GM21786 (cell line): ENCODE data around the gene ZDHHC7.

Source experiments
- ATAC-seq: cut with Tn5 transposase; IDR thresholded peaks from one replicate; pipeline ENCODE4 v1.9.1; 2021; ENCODE audit not compliant: unreplicated experiment

The ZDHHC7 gene

DNA sequence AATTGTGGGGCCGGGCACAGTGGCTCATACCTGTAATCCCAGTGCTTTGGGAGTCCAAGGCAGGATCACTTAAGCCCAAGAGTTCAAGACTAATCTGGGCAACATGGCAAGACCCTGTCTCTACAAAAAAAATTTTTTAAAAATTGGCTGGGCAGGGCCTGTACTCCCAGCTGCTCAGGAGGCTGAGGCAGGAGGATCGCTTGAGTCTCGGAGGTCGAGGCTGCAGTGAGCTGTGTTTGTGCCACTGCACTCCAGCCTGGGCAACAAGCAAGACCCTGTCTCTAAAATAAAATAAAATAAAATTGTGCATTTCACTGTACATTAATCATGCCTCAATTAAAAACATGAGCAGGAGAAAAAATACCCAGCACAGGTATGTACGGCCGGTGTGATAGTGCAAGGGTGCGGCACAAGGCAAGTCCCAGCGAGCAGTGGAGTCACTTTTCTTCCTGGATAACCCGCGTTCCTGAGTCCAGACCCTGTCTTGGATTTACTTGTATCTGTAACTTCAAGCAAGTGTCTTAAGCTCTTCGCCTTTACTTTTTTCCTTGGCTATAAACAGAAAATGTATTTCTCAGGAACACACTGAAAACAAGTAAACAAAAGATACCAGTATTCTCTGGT, 11.4 kb downstream of the ZDHHC7 start:
- no peak for ATAC-seq

GRCh38 chr16:84999200-84999599, 12.1 kb downstream of the ZDHHC7 start:
- no peak for ATAC-seq

- ATAC-seq, result no peak
Measured at GRCh38 chr16:84996365-84996764, 15.0 kb downstream of the ZDHHC7 start.

DNA sequence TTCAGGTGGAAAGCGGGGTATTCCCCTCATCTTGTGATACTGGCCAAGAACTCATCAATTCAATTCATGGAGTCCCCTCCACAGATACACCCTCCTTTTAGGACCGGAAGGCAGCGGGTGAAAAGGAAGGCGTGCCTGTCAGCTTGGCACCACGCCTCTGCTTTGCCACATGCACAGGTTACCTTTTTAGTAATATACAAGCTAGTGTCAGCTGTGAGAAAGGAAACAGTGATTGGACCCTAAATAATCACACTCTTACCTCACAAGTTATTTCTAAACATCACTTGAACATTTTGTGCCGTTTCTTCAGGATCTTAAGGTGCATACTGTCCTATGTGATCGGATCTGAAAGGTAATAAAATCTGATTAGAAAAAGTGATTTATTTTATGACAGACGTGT, 15.7 kb downstream of the ZDHHC7 start:
- no peak for ATAC-seq

DNA sequence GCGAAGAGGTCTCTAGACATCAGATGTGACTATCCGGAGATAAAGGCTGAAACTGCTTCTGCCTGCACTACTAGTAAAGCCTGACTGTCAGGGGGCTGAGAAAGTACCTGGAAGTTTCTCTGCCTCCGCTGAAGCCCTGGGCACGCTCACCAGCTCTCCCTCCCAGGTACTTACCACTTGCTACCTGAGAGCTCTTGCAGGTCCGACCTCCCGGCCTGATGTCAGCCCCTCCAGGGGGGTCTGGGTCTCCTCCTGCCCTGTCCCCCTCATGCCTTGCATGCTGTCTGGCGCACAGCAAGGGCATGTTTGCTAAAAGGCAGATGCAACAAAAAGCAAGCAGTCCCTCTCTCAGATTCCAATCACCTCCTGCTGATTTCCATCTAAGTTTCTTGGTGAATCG, 17.4 kb downstream of the ZDHHC7 start:
- ATAC-seq, result no peak

DNA sequence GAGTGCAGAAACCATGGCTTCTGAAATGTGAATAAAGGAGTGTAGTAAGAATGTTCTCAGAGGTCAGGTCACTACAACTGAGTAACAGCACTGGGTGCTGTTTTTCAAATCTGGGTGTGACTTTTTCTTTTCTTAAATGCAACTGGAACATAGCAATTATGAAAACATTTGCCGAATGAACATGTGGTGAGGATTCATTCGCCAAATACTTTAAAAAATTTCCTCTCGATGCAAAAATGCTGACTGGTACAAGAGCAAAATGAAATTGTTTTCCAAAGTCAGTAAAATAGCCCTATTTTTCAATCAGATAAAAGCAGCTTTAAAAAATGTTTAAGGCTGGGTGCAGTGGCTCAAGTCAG, 18.6 kb downstream of the ZDHHC7 start:
- ATAC-seq, result no peak

DNA sequence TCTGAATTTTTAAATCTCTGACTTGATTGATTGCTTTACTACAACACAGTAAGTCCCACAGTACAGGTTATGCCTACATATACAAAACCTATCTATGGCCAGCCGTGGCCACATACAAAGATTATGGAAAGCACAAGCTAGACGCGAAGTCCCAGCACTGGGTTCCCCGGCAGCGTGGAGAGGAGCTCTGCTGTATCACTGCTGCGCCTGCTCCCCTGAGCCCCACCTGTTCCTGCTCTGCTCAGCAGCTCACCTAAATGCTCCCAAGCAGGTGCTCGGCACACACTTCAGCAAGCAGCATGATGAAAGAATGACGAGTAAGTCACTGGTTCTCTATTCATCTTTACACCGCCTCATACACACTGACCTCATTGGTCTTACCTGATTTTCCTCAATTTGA, 20.6 kb downstream of the ZDHHC7 start:
- no peak for ATAC-seq

DNA sequence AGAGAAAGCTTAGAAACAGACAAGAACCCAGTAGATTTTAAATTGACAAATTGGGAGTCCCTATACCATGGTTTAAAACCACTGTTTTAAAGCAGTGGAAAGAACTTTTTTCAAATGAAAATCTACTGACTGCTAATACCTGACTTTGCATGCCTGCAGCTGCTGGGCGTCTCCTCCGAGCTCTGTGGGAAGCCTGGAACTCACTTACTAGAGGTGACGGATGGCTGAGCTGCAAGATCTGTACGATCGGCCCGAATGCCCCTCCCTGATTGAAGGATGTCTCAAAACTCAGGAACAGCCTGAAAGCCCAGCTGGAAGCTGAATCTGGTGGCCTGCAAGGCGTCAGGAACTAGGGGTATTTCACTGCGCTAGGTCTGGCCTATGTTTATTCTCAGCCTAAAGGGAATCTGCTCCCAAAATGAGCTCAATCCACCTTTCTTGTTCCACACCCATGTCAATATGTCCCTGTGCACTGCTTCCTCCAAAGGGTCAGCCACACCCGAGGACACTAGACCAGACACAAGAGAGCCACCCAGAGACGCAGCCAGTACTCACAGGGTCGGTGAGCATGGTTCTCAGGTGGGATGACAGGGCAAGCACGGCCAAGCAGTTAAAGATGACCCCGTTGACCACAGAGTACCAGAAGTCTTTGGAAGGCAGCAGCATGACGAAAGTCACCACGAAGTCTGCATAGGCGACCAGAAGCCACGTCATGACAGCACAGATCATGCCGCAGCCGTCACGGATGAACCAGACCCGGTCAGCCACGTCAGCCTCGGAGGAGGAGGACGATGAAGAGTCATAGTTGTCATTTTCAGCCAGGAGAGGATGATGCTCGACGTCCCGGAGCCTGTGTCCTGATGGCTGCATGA, 21.4 kb downstream of the ZDHHC7 start:
- no peak for ATAC-seq

DNA sequence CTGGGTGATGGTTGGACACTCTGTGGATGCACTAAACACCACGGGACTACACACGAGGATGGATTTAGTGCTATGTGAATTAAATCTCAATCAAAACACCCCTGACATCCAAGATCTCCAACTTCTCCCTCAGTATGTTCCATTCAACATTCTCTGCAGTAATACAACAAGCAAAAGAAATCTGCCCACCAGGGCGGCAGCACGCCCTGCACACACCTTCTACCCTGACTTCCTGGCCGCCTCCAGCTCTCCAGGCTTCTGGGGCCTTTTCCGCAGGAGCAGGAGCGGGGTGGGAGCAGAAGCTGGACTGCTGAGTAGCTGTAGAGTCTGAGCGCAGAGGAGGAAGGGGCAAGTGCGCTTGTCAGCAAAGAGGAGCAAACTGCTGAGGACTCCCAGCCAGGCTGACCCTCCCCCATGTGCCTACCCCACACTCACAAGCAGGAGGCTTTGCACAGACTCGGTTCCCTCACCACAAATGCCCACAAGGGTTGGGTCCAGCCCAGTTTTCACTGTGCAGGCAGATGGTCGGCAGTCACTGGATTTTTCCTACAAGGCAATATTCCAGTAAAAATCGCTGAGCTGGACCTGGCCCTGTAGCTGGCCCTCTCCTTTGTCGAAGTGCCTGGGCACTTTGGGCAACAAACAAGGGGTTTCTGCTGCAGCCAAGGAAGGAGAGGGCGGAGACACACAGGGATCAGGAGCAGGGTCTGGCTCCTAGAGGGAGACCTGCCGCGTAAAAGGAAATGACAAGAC, 22.8 kb downstream of the ZDHHC7 start:
- ATAC-seq, result no peak

DNA sequence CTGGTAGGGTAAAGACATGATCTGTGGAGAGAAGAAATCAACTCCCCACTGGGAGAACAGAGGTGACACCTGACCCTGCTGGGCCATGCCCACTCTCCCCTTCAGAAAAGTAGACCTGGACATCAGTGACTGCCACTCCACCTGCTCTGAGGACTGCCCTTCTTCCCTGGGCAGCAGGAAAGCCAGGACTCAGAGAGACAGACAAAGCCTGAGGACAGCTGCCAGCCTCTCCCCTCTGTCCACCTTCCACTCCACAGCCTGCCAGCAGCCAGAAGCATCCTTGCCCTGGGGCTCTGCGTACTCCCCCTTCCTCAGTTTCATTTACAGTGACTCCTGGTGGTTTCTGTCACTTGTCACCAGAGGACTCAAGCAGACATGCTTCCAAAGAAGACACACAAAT, 24.5 kb downstream of the ZDHHC7 start:
- no peak for ATAC-seq

- ATAC-seq, result no peak
Measured at GRCh38 chr16:84986102-84986501, 25.2 kb downstream of the ZDHHC7 start.

- no peak for ATAC-seq
Measured at GRCh38 chr16:84985079-84986065, 26.0 kb downstream of the ZDHHC7 start.

GRCh38 chr16:84982434-84982833, 28.9 kb downstream of the ZDHHC7 start:
- no peak for ATAC-seq

- no peak for ATAC-seq
Measured at GRCh38 chr16:84979516-84979915, 31.8 kb downstream of the ZDHHC7 start.

DNA sequence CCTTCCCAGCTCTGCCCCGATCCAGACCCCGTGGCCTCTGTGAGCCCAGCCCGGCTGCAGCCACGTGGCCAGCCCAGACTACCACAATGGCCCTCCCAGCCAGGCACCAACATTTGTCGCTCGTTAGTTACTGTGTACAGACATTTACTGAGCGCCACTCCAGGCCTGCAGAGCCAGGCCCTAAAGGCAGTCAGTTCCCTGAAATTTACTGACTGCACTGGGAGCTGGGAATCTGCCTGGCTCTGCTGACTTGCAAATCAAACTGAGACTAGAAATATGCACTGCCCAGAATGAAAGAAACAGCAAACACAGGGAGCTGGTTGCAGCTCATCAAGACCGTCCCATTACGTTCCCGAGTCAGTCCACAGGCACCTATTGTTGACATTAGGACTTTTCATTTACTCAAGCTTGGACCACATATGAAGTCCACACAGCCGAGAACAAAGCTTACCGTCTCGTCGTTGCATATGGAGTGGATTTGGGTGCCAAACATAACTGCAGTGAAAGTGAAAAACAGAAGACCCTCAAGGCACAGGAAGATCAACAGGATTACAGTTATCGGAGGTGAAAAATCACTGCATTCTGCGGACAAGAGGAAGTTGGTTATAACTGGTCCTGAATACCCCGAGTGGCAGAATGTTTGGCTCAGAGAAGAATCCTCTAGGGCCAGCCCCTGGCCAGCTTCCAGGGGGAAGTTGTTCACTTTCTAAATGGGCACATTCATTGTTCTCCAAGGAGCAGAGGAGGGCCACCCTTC, 34.5 kb downstream of the ZDHHC7 start:
- no peak for ATAC-seq

- no peak for ATAC-seq
Measured at GRCh38 chr16:84975522-84975921, 35.8 kb downstream of the ZDHHC7 start.

DNA sequence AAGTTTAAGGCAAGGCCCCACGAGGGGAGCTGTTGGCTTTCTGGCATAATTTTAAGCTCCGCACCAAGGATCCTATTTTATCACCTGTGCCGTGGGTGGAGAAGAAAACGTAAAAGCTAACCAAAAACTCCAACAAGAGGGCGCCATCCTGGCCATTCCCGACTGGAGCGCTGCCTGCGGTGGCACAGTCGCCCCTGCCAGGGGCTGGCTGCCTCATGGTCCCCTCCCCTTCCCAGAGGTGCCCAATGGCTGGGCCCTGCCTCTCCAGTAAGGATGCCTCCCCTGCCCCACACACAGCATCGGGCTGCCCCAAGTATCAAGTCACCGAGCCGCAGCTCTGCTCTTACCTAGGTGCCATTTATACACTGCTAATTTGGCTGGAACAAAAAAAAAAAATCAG, 36.3 kb downstream of the ZDHHC7 start:
- ATAC-seq, result no peak

DNA sequence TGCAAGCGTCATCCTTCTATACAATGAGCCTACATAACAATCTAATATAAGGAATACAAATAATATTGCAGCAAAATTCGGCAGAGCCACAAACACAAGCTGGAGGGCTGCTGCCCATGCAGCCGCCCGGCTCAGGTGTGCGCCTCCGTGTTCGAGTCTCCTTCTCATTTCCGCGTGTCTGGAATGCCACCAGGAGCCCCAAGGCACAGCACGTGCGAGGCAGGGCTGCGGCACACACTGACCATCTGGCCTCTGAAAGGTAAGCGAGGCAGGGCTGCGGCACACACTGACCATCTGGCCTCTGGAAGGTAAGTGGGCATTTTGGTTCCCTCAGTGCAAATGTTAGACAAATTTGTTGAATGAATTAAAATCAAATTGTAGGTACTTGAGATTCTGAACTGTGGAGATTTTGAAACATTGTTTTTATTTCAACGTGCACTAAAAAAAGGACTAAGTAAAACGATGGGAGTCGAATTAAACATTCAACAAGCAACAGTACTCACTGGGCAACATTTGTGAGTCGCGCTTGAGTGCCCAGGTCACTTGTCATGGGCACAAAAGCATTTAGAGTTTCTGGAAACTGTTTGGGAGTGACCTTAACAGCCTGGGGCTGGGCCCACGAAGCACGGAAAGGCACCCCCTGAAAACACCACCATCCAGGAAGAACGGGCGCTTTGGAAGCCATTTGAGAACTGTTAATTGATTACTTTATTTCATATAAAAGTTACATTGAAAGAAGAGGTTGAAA, 37.4 kb downstream of the ZDHHC7 start:
- no peak for ATAC-seq

DNA sequence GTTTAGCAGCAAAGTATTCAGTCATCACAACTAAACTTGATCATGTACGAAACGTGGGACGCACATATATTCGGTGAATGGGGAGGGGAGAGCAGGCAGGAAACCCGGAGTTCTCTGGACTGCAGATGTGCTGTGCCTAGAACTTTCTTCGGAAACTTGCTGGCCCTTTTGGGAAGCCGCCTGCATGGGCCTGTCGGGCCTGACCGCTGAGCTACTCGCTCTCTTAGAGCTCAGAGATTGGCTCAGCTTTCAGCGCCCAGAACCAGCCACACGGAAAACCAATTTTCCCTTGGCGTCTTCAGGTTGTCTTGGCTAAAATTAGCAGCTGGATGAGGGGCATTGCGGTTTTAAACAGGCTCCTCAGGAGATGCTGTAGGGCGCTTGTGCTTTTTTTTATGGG, 38.1 kb downstream of the ZDHHC7 start:
- no peak for ATAC-seq
